ACC112 (cell line): ENCODE measurements around the gene SRP72.
"Not testable (repeated sequence)": the region's sequence is repeated elsewhere in the genome, so short reads cannot be mapped to it uniquely, and the experiment has no call there.

Experiments
- H2AFZ ChIP-seq: fragments of 200-600 bp; sonication (generic); one replicate; pipeline ENCODE4 v1.6.0; 2017; ENCODE audit warnings: antibody characterized with exemption, low read length; ENCODE audit not compliant: unreplicated experiment
- H3K27ac ChIP-seq: fragments of 200-600 bp; sonication (generic); 2 replicates; pipeline ENCODE4 v1.5.1; 2014; ENCODE audit warnings: low read depth, mild to moderate bottlenecking, antibody characterized with exemption, low read length, moderate library complexity
- H3K27me3 ChIP-seq: fragments of 200-600 bp; sonication (generic); 2 replicates; pipeline ENCODE4 v1.6.1; 2014; ENCODE audit warnings: mild to moderate bottlenecking, antibody characterized with exemption, low read length, moderate library complexity, mixed read lengths; ENCODE audit not compliant: insufficient read depth
- H3K36me3 ChIP-seq: fragments of 200-600 bp; sonication (generic); 2 replicates; pipeline ENCODE4 v1.6.1; 2016; ENCODE audit warnings: mild to moderate bottlenecking, antibody characterized with exemption, low read length, moderate library complexity, mixed read lengths; ENCODE audit not compliant: insufficient read depth
- H3K4me1 ChIP-seq: fragments of 200-600 bp; sonication (generic); one replicate; pipeline ENCODE4 v1.6.1; 2016; ENCODE audit warnings: low read length, mixed read lengths; ENCODE audit not compliant: insufficient read depth, unreplicated experiment, control insufficient read depth
- H3K4me3 ChIP-seq: fragments of 200-600 bp; sonication (generic); 2 replicates; pipeline ENCODE4 v1.5.1; 2014; ENCODE audit warnings: mild to moderate bottlenecking, low read depth, low read length
- H3K79me2 ChIP-seq: fragments of 200-600 bp; sonication (generic); one replicate; pipeline ENCODE4 v1.6.0; 2016; ENCODE audit warnings: low read length; ENCODE audit not compliant: control insufficient read depth, unreplicated experiment, insufficient read depth

Gene SRP72

GRCh38 chr4:56464581-56464980 lies 2.8 kb upstream of the SRP72 start:
- H2AFZ ChIP-seq: no peak overlapping the region
- H3K27me3 ChIP-seq: no peaks in the 10 kb centered on the region
- H3K79me2 ChIP-seq: peaks cover 67% of the 10 kb centered on the region
- 0 out of 2 replicates have a peak overlapping the region, but pooled peaks have one; percentile 2 for H3K4me3 ChIP-seq
- H3K27ac ChIP-seq: 0 out of 2 replicates have a peak overlapping the region, but pooled peaks have one; percentile 82
- H3K36me3 ChIP-seq: peaks cover 21% of the 10 kb centered on the region; the same call in 1 of the 2 replicates
- H3K4me1 ChIP-seq: peaks cover 29% of the 10 kb centered on the region

GRCh38 chr4:56465599-56466295 lies 1.7 kb upstream of the SRP72 start:
- Histone ChIP-seq H3K27ac (peak overlapping the region; percentile 82), H3K36me3 (peaks cover 12% of the 10 kb centered on the region; the same call in 1 of the 2 replicates), H3K4me3 (peak overlapping the region; percentile 90), H3K79me2 (peaks cover 75% of the 10 kb centered on the region), H3K27me3 (no peaks in the 10 kb centered on the region), H2AFZ (no peak overlapping the region), H3K4me1 (peaks cover 32% of the 10 kb centered on the region)

- Histone ChIP-seq H3K4me1 (peaks cover 32% of the 10 kb centered on the region), H2AFZ (peak overlapping the region; percentile 31), H3K79me2 (peaks cover 75% of the 10 kb centered on the region), H3K27ac (peak overlapping the region; percentile 82), H3K4me3 (peak overlapping the region; percentile 90), H3K36me3 (peaks cover 11% of the 10 kb centered on the region)
- not testable (repeated sequence) for H3K27me3 ChIP-seq
Observed at GRCh38 chr4:56466296-56466761, 1.1 kb upstream of the SRP72 start.

- H2AFZ ChIP-seq: peak overlapping the region; percentile 31
- peak overlapping the region; percentile 82 for H3K27ac ChIP-seq
- H3K36me3 ChIP-seq: peaks cover 16% of the 10 kb centered on the region
- H3K79me2 ChIP-seq: peaks cover 72% of the 10 kb centered on the region
- H3K4me1 ChIP-seq: peaks cover 32% of the 10 kb centered on the region
- peak overlapping the region; percentile 90 for H3K4me3 ChIP-seq
- H3K27me3 ChIP-seq: no peaks in the 10 kb centered on the region
Observed at GRCh38 chr4:56466910-56467283, 520 bp upstream of the SRP72 start.

GRCh38 chr4:56468097-56468422 lies 643 bp downstream of the SRP72 start:
- Histone ChIP-seq H3K36me3 (peaks cover 18% of the 10 kb centered on the region), H3K79me2 (peaks cover 66% of the 10 kb centered on the region), H3K4me3 (peak overlapping the region; percentile 90), H3K4me1 (peaks cover 32% of the 10 kb centered on the region), H2AFZ (peak overlapping the region; percentile 31), H3K27ac (peak overlapping the region; percentile 82), H3K27me3 (no peaks in the 10 kb centered on the region)

GRCh38 chr4:56469489-56470210 lies 2.2 kb downstream of the SRP72 start:
- Histone ChIP-seq H3K27ac (no peak overlapping the region), H3K79me2 (peaks cover 53% of the 10 kb centered on the region), H3K4me3 (peak overlapping the region; percentile 90), H3K27me3 (no peaks in the 10 kb centered on the region), H2AFZ (no peak overlapping the region), H3K36me3 (peaks cover 22% of the 10 kb centered on the region), H3K4me1 (peaks cover 28% of the 10 kb centered on the region)

- Histone ChIP-seq H3K4me3 (no peak overlapping the region), H3K27me3 (no peaks in the 10 kb centered on the region), H3K36me3 (peaks cover 52% of the 10 kb centered on the region), H2AFZ (no peak overlapping the region), H3K4me1 (no peaks in the 10 kb centered on the region), H3K79me2 (no peaks in the 10 kb centered on the region), H3K27ac (no peak overlapping the region)
Observed at GRCh38 chr4:56475917-56476316, 8.5 kb downstream of the SRP72 start.

- no peaks in the 10 kb centered on the region for H3K27me3 ChIP-seq
- H3K4me3 ChIP-seq: no peak overlapping the region
- peaks cover 42% of the 10 kb centered on the region for H3K36me3 ChIP-seq
- no peaks in the 10 kb centered on the region for H3K4me1 ChIP-seq
- H3K27ac ChIP-seq: no peak overlapping the region
- H2AFZ ChIP-seq: no peak overlapping the region
- H3K79me2 ChIP-seq: no peaks in the 10 kb centered on the region
Observed at GRCh38 chr4:56477192-56477702, 9.8 kb downstream of the SRP72 start.

- H3K27me3 ChIP-seq: no peaks in the 10 kb centered on the region
- H3K79me2 ChIP-seq: no peaks in the 10 kb centered on the region
- no peak overlapping the region for H2AFZ ChIP-seq
- no peaks in the 10 kb centered on the region for H3K4me1 ChIP-seq
- H3K36me3 ChIP-seq: peaks cover 35% of the 10 kb centered on the region
- H3K4me3 ChIP-seq: no peak overlapping the region
- H3K27ac ChIP-seq: no peak overlapping the region
Observed at GRCh38 chr4:56480691-56481090, 13.3 kb downstream of the SRP72 start.

- no peak overlapping the region for H2AFZ ChIP-seq
- H3K79me2 ChIP-seq: no peaks in the 10 kb centered on the region
- peaks cover 26% of the 10 kb centered on the region for H3K36me3 ChIP-seq
- no peak overlapping the region for H3K4me3 ChIP-seq
- H3K27me3 ChIP-seq: no peaks in the 10 kb centered on the region
- no peak overlapping the region for H3K27ac ChIP-seq
- H3K4me1 ChIP-seq: no peaks in the 10 kb centered on the region
Observed at GRCh38 chr4:56496241-56496640, 28.8 kb downstream of the SRP72 start.
